Measurements from ENCODE around the gene SYNGR1.
A peak's percentile ranks its signal among the peaks of the same experiment; 100 is the strongest.
"Not testable (repeated sequence)": the region's sequence is repeated elsewhere in the genome, so short reads cannot be mapped to it uniquely, and the experiment has no call there.

The SYNGR1 gene

DNA sequence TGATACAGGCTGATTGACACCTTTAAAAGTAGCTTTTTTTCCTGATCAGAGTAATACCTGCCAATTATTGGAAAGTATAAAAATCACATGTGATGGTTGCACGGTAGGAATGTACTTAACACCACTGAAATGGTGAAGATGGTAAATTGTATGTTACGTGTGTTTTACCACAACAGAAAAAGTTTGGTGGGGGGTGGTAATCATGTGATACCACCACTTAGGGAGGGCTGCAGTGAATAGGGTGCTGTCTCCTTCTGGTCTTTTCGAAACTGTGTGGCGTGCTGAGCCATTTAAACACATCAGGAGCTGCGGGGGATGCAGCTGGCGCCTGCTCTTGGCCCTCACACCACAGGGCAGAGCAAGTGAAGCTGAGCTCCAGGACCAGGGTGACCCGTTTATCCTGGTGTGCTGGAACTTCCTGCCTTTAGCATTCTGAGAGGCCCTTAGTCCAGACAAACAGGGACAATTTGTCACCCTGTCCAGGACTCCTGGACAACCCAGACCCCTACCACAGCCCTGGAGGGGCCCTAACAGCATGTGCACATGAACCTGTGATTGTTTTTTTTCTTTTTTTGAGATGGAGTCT lies 2.6 kb downstream of the SYNGR1 start:
- DNase-seq = no peak

DNA sequence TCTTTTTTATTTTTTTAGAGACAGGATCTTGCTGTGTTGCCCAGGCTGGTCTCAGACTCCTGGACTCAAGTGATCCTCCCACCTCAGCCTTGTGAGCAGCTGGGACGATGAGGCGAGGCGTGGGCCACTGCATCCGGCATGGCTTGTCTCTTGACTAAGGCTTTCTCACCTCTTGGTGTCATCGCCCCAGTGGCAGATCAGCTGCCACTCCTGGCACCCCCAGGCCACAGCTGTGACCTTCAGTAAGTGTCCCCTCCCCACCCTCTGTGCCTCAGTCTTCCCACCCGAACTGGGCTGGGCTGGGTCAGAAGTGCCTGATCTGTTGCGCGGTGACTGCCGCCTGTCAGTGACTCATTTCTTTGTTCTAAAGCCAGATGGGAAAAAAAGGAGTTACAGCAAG lies 3.6 kb downstream of the SYNGR1 start:
- peak; percentile 29 for DNase-seq

DNA sequence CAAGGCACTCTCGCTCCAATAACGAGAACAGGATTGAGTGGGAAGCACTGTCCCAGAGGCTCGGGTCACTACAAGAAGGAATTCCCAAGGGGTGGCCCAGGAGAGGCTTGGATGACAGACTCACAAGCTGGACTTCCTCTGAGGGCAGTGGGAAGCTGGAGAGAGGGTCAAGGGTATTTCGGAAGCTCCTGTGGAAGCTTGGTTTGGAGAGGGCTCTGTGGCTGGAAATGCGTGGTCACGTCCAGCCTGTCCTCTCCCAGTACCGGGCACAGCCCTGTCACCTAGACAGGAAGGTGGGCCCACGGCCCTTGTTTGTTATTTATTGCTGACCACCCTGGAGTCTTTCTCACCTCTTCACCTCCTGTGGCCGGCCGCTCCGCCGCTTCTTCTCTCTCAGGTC lies 5.3 kb downstream of the SYNGR1 start:
- no peak for DNase-seq

DNA sequence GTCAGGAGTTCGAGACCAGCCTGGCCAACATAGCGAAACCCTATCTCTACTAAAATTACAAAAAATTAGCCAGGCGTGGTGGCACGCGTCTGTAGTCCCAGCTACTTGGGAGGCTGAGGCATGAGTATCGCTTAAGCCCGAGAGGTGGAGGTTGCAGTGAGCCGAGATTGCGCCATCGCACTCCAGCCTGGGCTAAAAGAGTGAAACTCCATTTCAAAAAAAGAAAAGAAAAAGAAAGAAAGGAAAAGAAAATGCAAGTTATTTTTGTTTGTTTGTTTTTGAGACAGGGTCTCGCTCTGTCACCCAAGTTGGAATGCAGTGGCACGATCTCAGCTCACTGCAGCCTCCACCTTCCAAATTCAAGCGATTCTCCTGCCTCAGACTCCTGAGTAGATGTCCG lies 6.0 kb downstream of the SYNGR1 start:
- not testable (repeated sequence) for DNase-seq

DNA sequence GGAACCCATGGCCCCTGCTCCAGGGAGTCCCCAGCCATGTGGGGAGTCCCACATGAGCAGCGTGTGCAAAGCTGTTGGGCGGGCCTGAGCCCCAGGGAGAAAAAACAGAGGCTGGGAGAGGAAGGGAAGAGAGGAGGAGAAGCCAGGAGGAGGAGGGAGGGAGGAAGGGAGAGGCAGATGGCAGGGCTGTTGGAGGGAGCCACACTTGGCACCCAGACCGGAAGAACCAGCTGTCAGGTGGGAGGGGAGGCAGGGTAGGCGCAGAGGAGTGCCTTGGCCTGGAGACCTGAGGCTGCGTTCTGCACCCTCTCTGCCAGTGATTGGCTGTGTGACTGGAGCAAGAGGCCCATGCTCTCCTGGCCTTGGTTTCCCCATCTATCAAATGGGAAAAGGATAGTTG lies 6.7 kb downstream of the SYNGR1 start:
- DNase-seq = no peak

DNA sequence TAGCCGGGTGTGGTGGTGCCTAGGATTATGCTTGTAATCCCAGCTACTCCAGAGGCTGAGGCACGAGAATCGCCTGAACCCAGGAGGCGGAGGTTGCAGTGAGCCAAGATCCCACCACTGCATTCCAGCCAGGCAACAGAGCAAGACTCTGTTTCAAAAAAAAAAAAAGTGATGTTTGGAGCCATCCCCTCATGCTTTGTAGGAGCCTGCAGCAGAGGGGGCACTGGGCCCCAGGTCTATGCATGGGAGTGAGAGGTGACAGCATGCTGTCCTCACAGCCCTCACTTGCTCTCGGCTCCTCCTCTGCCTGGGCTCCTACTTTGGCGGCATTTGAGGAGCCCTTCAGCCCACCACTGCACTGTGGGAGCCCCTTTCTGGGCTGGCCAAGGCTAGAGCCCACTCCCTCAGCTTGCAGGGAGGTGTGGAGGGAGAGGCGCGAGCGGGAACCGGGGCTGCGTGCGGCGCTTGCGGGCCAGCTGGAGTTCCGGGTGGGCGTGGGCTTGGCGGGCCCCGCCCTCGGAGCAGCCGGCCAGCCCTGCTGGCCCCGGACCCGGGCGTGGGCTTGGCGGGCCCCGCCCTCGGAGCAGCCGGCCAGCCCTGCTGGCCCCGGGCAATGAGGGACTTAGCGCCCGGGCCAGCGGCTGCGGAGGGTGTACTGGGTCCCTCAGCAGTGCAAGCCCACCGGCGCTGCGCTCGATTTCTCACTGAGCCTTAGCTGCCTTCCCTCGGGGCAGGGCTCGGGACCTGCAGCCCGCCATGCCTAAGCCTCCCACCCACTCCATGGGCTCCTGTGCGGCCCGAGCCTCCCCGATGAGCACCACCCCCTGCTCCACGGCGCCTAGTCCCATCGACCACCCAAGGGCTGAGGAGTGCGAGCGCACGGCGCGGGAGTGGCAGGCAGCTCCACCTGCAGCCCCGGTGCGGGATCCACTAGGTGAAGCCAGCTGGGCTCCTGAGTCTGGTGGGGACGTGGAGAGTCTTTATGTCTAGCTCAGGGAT lies 7.6 kb downstream of the SYNGR1 start:
- not testable (repeated sequence) for DNase-seq

DNA sequence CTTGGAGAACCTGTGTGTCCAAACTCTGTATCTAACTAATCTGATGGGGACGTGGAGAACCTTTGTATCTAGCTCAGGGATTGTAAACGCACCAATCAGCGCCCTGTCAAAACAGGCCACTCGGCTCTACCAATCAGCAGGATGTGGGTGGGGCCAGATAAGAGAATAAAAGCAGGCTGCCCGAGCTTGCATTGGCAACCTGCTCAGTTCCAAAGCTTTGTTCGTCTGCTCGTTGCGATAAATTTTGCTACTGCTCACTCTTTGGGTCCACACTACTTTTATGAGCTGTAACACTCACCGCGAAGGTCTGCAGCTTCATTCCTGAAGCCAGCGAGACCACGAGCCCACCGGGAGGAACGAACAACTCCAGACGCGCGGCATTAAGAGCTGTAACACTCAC lies 8.4 kb downstream of the SYNGR1 start:
- not testable (repeated sequence) for DNase-seq

DNA sequence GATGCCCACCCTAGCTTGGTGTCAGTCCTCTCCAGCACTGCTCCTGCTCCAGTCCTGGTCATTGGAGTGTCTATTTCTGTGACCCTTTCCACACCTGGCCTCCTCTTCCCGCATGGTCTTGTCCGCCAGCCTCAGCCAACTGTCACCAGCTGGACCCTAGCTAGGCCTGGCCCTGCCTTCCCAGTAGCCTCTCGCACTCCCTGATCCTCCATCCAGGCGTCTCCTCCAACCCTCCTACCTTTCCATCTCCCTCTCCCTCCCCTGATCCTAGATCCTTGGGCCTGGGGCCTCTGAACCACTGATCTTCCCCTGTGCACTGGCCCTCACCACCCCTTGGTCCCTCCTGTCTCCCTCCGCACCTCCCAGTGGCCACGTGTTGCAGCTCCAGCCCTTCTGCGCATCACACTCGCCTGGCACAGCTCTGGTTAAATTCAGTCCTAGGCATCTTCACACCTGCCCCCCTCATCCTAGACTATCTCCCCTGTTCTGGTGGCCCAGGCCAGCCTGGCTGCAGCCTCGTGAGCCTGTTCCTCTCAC lies 9.9 kb downstream of the SYNGR1 start:
- DNase-seq = no peak

DNA sequence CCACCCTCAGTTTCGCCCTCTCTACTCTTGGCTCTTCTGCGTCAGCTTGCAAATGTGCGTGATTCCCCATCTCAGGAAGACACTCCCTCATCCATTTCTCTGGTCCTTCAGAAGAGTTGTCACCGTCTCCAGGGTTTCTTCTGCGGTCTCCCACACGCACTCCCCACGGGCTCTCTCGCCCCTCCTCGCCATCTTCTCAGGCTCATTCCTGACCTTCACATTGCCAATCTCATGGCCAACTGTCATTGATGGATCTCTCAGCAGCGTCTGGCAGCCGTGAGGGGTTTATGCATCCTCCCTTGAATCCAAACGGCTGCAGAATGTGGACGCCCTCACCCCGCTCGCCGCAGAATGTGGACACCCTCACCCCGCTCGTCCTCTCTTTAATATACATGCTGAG lies 10.5 kb downstream of the SYNGR1 start:
- no peak for DNase-seq

DNA sequence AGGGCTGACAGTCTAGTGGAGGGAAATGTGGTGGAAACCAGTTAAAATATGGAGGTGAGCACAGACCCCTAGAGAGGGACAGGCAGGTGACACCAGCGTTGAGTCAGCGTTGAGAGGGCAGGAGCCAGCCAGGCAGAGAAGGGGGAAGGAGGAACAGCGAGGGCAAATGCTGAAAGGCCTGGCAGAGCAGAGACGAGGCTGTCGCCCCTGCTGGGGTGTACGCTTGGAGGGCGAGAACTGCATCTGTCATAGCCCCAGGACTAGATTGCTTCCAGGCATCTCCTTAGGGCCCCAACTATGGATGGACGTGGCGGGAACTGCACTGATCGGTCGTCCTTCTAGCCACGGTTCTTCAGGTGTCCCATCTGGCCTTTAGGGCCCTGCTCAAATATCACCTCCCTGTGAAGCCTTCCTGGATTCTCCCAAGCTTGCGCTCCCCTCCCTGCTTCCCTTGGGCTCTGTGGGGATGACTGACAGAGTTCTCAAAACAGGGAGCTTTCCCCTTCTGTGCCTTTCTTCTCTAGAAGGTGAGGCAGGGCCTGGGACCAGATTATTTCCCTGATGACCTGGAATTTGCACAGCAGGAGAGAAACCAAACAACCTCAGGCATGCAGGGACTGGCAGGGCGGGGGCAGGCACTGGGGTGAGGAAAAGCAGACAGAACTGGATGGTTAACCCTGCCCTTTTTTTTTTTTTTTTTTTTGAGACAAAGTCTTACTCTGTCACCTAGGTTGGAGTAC lies 11.1 kb downstream of the SYNGR1 start:
- no peak for DNase-seq

DNA sequence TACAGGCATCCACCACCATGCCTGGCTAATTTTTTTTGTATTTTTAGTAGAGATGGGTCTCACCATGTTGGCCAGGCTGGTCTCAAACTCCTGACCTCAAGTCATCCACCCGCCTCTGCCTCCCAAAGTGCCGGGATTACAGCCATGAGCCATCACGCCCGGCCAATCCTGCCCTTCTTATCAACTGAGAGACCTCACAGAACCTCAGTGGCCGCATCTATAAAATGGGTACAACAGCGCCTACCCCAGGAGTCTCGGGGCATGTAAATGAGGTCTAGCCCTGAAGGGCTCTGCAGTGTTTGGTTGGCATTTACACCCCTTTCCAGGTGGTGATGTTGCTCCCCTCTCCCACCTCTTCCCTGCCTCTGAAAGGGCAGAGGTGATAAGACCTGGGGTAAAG lies 11.7 kb downstream of the SYNGR1 start:
- DNase-seq = no peak

DNA sequence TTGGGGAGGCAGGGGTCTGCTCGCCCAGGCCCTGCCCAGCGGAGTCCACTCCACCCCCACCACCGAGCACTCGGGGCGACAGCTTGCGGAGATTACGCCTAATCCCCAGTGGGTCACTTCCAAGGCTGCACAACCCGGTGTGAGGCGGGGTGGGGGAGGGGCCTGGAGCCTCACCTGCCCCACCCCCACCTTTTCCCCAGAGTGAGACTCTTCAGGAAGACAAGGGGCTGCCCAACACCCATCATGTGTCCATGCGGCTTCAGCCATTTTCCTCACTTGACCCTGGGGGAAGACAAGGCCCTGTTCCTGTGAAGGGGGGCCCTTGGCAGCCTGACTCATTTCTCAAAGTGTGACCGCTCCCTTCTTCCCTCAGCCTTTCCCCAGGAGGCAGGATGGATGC lies 12.5 kb downstream of the SYNGR1 start:
- no peak for DNase-seq

DNA sequence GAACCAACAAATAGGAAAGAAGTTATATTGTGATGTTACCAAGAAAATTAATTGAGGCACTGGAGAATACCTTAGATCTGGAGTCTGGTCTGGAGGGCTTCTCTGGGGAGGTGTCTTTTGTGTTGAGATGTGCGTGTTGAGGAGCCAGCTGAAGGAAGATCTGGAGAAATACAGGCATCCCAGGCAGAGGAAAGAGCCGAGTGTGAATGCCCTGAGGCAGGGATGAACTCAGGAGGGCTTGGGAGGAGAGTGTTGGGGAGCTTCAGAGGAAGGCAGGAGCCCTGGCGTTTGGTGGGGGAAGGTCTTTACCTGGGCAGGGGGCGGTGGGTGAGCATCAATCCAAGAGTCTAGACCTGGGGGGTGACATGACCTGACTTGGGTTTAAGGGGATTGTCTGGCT lies 13.1 kb downstream of the SYNGR1 start:
- no peak for DNase-seq

DNA sequence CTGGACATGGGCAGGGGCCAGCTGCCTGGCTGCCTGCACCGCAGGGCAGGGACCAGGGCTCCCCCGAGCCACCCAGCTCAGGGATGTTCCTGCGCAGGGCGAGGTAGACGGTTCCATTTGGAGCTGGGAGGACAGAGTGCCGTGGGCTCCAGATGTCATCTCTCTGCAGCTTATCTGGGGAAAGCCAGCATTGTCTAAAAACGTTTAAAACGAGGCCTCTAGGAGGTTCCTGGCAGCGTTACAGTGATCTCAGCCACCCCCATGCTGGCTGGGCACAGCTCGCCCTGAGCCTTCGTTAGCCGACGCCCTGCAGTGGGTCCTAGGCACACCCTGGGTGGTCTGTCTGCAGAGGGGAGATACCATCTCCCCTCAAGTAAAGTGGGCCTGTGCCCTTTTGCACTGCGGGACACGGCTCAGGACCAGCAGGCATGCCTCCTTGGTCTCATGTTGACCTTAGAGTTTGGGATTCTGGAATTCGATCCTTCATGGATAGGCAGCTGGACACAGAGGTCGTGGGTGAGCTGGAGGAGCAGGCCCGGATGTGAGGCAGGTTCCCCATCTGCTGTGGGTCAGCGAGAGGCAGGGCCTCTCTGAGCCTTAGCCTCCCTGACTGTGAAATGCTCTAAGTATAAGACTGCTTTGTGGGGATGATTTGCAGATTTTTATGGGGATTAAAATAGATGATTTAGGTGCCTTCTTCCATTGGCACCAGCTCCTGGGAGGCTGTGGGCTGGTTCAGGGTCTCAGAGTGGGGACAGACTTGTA lies 14.1 kb downstream of the SYNGR1 start:
- no peak for DNase-seq

DNA sequence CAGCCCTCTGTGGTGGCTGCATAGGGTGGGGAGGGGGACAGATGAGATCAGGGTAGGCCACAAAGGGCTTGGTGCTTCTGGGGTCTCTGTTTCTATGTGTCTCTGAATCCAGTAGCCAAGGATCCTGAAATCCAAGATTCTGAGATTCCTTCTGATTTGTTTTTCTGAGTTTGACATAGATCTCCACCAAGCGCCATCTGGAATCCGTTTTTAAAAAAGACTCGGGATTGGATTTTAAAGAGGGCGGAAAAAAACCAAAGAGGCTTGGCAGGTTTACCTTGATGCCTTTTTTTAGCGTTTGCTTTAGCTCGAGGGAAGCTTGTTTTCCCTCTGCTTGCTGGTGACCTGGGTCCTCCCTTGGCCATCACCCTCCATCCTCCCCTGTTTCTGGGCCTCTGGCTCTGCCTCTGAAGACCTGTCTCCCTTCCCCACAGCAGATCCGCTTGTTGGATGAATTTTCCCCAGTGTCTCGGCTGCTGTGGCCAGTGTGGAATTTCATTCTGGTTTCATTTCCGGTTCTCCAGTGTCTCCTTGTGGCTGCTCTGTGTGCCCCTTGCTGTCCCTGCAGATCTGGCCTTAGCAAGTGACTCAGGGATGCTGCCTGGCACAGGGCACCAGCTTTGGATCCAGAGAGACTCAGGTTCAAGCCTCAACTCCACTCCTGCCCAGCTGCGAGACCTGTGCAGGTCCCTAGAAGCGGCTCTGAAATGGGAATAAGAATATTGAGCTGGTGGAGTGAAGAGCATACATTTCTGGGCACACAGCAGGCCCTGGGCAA lies 15.1 kb downstream of the SYNGR1 start:
- DNase-seq = no peak

DNA sequence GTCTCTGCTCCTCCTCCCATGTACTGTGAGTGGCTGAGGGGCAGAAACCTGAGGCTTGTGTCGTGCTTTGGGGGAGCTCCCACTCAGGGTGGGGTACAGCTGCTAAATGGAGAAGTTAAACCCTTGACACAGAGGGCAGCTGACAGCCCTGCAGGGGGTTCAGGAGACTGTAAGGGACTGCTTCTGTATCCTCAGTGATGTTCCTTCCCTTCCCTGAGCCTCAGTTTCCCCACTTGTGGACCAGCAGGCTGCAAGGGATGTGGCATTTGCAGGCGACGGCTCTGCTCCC lies 15.6 kb downstream of the SYNGR1 start:
- DNase-seq = no peak

DNA sequence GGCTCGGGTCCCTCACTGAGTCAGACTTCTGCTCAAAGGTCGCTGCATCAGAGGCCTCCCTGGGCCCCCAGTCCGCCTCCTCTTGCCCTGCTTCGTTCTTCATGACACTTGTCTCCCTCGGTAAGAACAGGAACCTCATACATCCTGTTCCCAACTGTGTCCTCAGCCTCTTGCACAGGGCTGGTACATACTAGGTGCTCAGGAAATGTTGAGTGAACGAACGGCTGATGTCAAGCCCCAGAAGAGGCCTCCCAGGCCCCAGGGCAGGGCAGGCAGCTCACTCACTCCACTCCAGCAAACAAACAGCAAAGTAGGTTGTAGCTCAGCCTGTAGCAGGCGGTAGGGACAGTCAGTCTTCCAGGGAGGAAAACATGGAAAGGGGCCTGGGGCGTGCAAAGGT lies 17.2 kb downstream of the SYNGR1 start:
- no peak for DNase-seq

DNA sequence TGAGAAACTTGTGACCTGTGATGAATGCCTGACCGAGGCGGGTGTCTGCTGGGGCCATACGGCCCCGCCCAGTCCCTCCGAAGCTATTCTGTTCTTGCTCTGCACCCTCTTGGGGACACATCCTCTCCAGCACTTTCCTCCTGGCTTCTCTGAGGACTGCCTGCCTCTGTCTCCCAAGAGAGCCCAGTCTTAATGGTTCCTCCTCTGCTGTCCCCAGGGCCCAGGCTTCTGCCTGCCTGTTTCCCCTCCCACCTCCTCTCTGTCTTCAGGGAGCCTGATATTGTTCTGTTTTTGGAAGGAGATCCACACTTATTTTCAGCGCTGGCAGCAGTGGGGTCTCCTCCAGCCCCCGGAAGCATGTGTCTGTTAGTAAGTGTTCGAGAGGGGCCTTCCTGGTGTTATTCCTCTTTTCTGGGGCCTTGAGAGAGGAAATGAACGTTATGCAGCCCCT lies 18.7 kb downstream of the SYNGR1 start:
- DNase-seq = no peak

DNA sequence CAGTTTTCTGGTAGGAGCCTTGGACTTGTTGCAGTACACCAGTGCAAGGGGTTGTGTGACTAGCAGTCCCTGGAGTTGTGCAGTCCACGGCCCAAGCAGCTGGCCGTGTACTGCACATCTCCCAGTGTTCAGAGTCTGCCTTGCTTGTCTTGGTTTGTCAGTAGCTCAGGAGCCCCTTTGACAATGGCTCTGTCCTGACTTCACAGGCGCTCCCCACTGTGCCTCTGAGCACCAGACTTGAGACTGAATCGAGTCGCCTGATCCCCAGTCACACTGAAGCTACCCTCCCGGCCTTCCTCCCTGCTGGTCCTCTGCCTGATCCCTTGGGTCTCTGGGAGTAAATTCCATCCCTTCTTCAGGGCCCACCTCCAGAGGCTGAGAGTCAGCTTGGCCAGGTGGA lies 19.4 kb downstream of the SYNGR1 start:
- DNase-seq = no peak

DNA sequence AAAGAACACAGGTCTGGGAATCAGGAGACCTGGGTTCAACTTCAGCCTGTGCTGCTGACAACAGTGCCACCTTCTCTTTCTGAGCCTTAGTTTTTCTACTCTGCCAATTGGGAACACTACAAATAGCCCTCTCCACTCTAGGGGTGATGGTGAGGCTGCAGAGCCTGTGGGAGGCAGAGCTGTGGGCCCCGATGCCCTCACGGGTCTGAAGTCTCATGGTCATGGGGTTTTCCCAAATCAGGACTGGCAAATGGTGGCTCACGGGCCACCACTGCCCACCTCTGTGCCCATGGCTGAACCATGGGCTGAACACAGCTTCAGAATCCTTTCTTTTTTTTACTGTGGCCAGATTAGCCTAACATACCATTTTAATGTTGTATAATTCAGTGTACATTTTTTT lies 19.8 kb downstream of the SYNGR1 start:
- DNase-seq = no peak

DNA sequence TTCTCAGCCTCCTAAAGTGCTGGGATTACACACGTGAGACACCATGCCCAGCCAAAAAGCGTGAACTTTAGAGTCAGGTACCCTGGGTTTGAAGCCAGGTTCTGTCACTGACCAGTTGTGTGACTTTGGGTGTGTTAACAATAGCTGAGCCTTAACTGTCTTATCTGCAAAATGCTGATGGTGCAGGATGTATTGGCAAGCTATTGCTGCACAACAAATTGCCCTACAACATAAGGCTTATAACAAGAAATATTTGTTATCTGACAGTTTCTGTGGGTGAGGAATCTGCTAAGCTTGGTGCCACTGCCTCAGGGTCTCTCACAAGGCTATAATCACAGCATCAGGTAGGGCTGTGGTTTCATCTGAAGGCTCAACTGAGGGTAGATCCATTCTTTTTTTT lies 21.9 kb downstream of the SYNGR1 start:
- DNase-seq = no peak

DNA sequence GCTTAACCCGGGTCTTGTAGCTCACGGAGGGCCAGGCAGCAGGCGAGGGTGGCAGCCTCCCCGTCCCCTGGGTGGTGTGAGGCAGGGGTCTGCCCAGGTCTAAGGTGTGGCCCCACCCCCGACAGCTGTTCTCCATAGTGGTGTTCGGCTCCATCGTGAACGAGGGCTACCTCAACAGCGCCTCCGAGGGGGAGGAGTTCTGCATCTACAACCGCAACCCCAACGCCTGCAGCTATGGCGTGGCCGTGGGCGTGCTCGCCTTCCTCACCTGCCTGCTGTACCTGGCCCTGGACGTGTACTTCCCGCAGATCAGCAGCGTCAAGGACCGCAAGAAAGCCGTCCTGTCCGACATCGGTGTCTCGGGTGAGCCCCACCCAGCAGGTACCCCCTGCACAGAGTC lies 24.4 kb downstream of the SYNGR1 start:
- no peak for DNase-seq
